H9 (cell line): Measurements from ENCODE around the gene APOL4. TPM values are rescaled to one million over a fixed set of nuclear protein-coding genes. Genes with fewer than 3 reads are reported as not detected.

Experiments used
- DNase-seq: peaks from one replicate; pipeline ENCODE4 v3.0.0-alpha.2; 2017
- H2AFZ ChIP-seq: one replicate; pipeline ENCODE4 v1.6.1; 2013; ENCODE audit warnings: mild to moderate bottlenecking, low read length, control low read depth, moderate library complexity
- H2AK5ac ChIP-seq: 2 replicates; pipeline ENCODE4 v1.6.1; 2013; ENCODE audit warnings: low read length, control low read depth, mixed read lengths; ENCODE audit not compliant: insufficient read length
- H2BK120ac ChIP-seq: one replicate; pipeline ENCODE4 v1.6.1; 2013; ENCODE audit warnings: low read depth, mild to moderate bottlenecking, low read length, control low read depth, inconsistent platforms; ENCODE audit not compliant: poor library complexity, severe bottlenecking
- H2BK12ac ChIP-seq: 2 replicates; pipeline ENCODE4 v1.6.1; 2013; ENCODE audit warnings: low read length, control low read depth, mixed read lengths, low read depth; ENCODE audit not compliant: insufficient read length
- H2BK15ac ChIP-seq: 2 replicates; pipeline ENCODE4 v1.6.1; 2013; ENCODE audit warnings: low read depth, low read length, control low read depth
- H2BK20ac ChIP-seq: one replicate; pipeline ENCODE4 v1.6.1; 2013; ENCODE audit warnings: low read depth, mild to moderate bottlenecking, low read length, control low read depth, inconsistent platforms; ENCODE audit not compliant: poor library complexity, severe bottlenecking
- H2BK5ac ChIP-seq: 2 replicates; pipeline ENCODE4 v1.6.1; 2013; ENCODE audit warnings: low read length, control low read depth, mixed read lengths; ENCODE audit not compliant: insufficient read length
- H3K14ac ChIP-seq: 2 replicates; pipeline ENCODE4 v1.6.1; 2013; ENCODE audit warnings: low read length, control low read depth; ENCODE audit not compliant: insufficient read depth
- H3K18ac ChIP-seq: 2 replicates; pipeline ENCODE4 v1.6.1; 2013; ENCODE audit warnings: low read depth, mild to moderate bottlenecking, mixed read lengths, low read length, control low read depth; ENCODE audit not compliant: insufficient read length
- H3K23ac ChIP-seq: 2 replicates; pipeline ENCODE4 v1.6.1; 2013; ENCODE audit warnings: low read length, control low read depth, mixed read lengths, low read depth; ENCODE audit not compliant: insufficient read length
- H3K23me2 ChIP-seq: 2 replicates; pipeline ENCODE4 v1.6.1; 2013; ENCODE audit warnings: low read depth, mild to moderate bottlenecking, mixed read lengths, low read length, control low read depth; ENCODE audit not compliant: insufficient read length, poor library complexity, severe bottlenecking
- H3K27ac ChIP-seq: 2 replicates; pipeline ENCODE4 v1.5.1; 2013; ENCODE audit warnings: low read length, control low read depth, mixed read lengths, low read depth; ENCODE audit not compliant: insufficient read length
- H3K27me3 ChIP-seq: 2 replicates; pipeline ENCODE4 v1.6.1; 2013; ENCODE audit warnings: low read length, control low read depth, inconsistent platforms; ENCODE audit not compliant: insufficient read depth
- H3K4ac ChIP-seq: 2 replicates; pipeline ENCODE4 v1.6.1; 2013; ENCODE audit warnings: low read depth, mild to moderate bottlenecking, control low read depth, inconsistent platforms, low read length, moderate library complexity
- H3K4me1 ChIP-seq: 2 replicates; pipeline ENCODE4 v1.6.1; 2013; ENCODE audit warnings: low read length, control low read depth, inconsistent platforms; ENCODE audit not compliant: insufficient read depth
- H3K4me2 ChIP-seq: 2 replicates; pipeline ENCODE4 v1.6.1; 2013; ENCODE audit warnings: low read length, control low read depth, mixed read lengths; ENCODE audit not compliant: insufficient read length, insufficient read depth
- H3K56ac ChIP-seq: 2 replicates; pipeline ENCODE4 v1.6.1; 2013; ENCODE audit warnings: low read depth, mild to moderate bottlenecking, mixed read lengths, low read length, control low read depth; ENCODE audit not compliant: insufficient read length
- H3K79me1 ChIP-seq: 2 replicates; pipeline ENCODE4 v1.6.1; 2013; ENCODE audit warnings: low read depth, mild to moderate bottlenecking, moderate library complexity, low read length, control low read depth, inconsistent platforms; ENCODE audit not compliant: insufficient read depth, poor library complexity, severe bottlenecking
- H3K79me2 ChIP-seq: 2 replicates; pipeline ENCODE4 v1.6.1; 2013; ENCODE audit warnings: low read length, control low read depth, inconsistent platforms; ENCODE audit not compliant: insufficient read depth
- H3K9ac ChIP-seq: 2 replicates; pipeline ENCODE4 v1.6.1; 2013; ENCODE audit warnings: low read length, control low read depth, mixed read lengths; ENCODE audit not compliant: insufficient read length; ENCODE audit errors: extremely low read depth
- H3K9me3 ChIP-seq: one replicate; pipeline ENCODE4 v1.6.1; 2013; ENCODE audit warnings: low read depth, low read length, inconsistent platforms; ENCODE audit not compliant: control insufficient read depth
- H3T11ph ChIP-seq: one replicate; pipeline ENCODE4 v1.6.1; 2013; ENCODE audit warnings: mild to moderate bottlenecking, low read length, control low read depth, inconsistent platforms
- H4K20me1 ChIP-seq: one replicate; pipeline ENCODE4 v1.6.1; 2013; ENCODE audit not compliant: control insufficient read depth, insufficient read length, insufficient read depth
- H4K5ac ChIP-seq: 2 replicates; pipeline ENCODE4 v1.6.1; 2013; ENCODE audit warnings: low read depth, mild to moderate bottlenecking, mixed read lengths, low read length, control low read depth; ENCODE audit not compliant: insufficient read length
- H4K8ac ChIP-seq: replicated peaks from 2 replicates; pipeline ENCODE4 v1.6.1; 2013; ENCODE audit warnings: low read length, control low read depth, mixed read lengths, low read depth; ENCODE audit not compliant: insufficient read length
- H4K91ac ChIP-seq: 2 replicates; pipeline ENCODE4 v1.6.1; 2013; ENCODE audit warnings: low read depth, mild to moderate bottlenecking, moderate library complexity, mixed read lengths, low read length, control low read depth; ENCODE audit not compliant: insufficient read length
- H3K27ac Mint-ChIP-seq, 3 experiments: 2 replicates in 2 of 3; 3 replicates in 1 of 3; pipeline ENCODE4 v1.8.0; 2020 to 2021; ENCODE audit warnings: mixed read lengths in 3 of 3, mild to moderate bottlenecking in 1 of 3, moderate library complexity in 1 of 3
- H3K27me3 Mint-ChIP-seq: 2 replicates; pipeline ENCODE4 v1.8.0; 2021; ENCODE audit warnings: low read depth, mild to moderate bottlenecking, moderate library complexity, mixed read lengths
- H3K36me3 Mint-ChIP-seq, 3 experiments: 2 replicates in 2 of 3; 3 replicates in 1 of 3; pipeline ENCODE4 v1.8.0; 2020 to 2021; ENCODE audit warnings: low read depth in 3 of 3, mixed read lengths in 3 of 3; ENCODE audit not compliant: insufficient read depth in 1 of 3
- H3K4me1 Mint-ChIP-seq, 2 experiments: 2 replicates each; pipeline ENCODE4 v1.8.0; 2020; ENCODE audit warnings: mixed read lengths in 2 of 2
- H3K4me3 Mint-ChIP-seq, 2 experiments: 2 replicates in 1 of 2; 3 replicates in 1 of 2; pipeline ENCODE4 v1.8.0; 2020 to 2021; ENCODE audit warnings: mild to moderate bottlenecking in 2 of 2, mixed read lengths in 2 of 2, moderate library complexity in 1 of 2
- H3K9me3 Mint-ChIP-seq, 2 experiments: 2 replicates in 1 of 2; 3 replicates in 1 of 2; pipeline ENCODE4 v1.8.0; 2020; ENCODE audit warnings: mild to moderate bottlenecking in 2 of 2, mixed read lengths in 2 of 2, moderate library complexity in 1 of 2
- WGBS: extraction: QIAGEN DNeasy Blood & Tissue Kit; methylation state at CpG from one replicate; pipeline ENCODE4 v1.1.7; 2013; ENCODE audit warnings: missing lambda C conversion rate, low lambda C conversion rate, mixed read lengths; ENCODE audit not compliant: insufficient read length; ENCODE audit errors: extremely low coverage; 5-methylcytosine and 5-hydroxymethylcytosine counted together
- total RNA-seq: library from RNA; stranded (reverse); gene quantifications from 2 replicates; pipeline ENCODE4 v1.2.1, GENCODE V29; 2021
- TF ChIP-seq, protein P1 (sequence below): fragments of 200-600 bp; sonication (generic); conservative IDR thresholded peaks from 3 replicates; pipeline ENCODE4 v1.8.0; 2021; ENCODE audit warnings: antibody characterized with exemption, mild to moderate bottlenecking

Gene APOL4
- total RNA-seq, 1 experiment from 2014 or later, result not detected

DNA sequence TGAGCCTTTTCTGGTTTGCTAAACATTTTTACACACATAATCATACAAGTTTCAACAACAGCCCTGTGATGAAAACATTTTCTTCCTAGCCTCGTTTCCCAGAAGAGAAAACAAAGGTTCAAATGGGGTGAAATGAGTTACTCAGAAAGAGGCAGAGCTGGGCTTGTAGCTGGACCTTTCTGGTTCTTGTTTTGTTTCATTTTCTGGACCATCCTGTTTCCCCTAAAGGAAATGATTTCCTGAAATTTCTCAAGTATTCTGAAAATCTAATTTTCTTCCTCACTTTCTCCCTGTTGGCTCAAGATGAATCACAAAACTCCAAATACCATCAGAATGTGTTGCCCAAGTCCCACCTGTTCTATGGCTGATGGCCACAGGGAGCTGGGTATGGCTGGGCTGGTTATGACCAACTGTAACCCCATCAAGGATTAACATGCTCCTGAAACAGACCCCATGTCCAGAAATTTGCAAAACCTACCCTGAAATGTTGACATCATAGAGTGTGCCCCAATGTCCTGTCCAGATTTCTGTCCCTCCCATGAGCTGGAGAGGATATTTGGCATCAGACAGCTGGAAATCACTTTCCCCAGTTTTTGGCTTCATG lies 6.7 kb upstream of the APOL4 start:
- DNase-seq, result no peak
- peaks cover 9 to 24% of the 10 kb centered on the region in 2 experiments for H3K9me3 Mint-ChIP-seq
- H2BK5ac ChIP-seq, result no peak overlapping the region
- no peak overlapping the region for H3K9ac ChIP-seq
- H2BK15ac ChIP-seq, result no peak overlapping the region
- H2BK12ac ChIP-seq, result no peak overlapping the region
- H2AFZ ChIP-seq, result no peak overlapping the region
- no peaks in the 10 kb centered on the region for H3K23me2 ChIP-seq
- no peaks in the 10 kb centered on the region for H3K4me1 ChIP-seq
- no CpG with 5 or more reads among the region's 1 CpG for WGBS
- no peak overlapping the region for H2BK120ac ChIP-seq
- H3K23ac ChIP-seq, result no peak overlapping the region
- H3K14ac ChIP-seq, result no peak overlapping the region
- peaks cover 14 to 17% of the 10 kb centered on the region in 2 experiments for H3K4me1 Mint-ChIP-seq
- H3K56ac ChIP-seq, result no peak overlapping the region
- H3K36me3 Mint-ChIP-seq, result no peaks in the 10 kb centered on the region; a peak in 2 of 7 replicates
- H3K18ac ChIP-seq, result no peak overlapping the region
- no peak overlapping the region for H3K4me2 ChIP-seq
- no peak overlapping the region for H4K91ac ChIP-seq
- H3T11ph ChIP-seq, result no peak overlapping the region
- TF ChIP-seq, protein P1, sequence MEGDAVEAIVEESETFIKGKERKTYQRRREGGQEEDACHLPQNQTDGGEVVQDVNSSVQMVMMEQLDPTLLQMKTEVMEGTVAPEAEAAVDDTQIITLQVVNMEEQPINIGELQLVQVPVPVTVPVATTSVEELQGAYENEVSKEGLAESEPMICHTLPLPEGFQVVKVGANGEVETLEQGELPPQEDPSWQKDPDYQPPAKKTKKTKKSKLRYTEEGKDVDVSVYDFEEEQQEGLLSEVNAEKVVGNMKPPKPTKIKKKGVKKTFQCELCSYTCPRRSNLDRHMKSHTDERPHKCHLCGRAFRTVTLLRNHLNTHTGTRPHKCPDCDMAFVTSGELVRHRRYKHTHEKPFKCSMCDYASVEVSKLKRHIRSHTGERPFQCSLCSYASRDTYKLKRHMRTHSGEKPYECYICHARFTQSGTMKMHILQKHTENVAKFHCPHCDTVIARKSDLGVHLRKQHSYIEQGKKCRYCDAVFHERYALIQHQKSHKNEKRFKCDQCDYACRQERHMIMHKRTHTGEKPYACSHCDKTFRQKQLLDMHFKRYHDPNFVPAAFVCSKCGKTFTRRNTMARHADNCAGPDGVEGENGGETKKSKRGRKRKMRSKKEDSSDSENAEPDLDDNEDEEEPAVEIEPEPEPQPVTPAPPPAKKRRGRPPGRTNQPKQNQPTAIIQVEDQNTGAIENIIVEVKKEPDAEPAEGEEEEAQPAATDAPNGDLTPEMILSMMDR, result no peak
- H3K4ac ChIP-seq, result no peak overlapping the region
- no peaks in the 10 kb centered on the region for H3K9me3 ChIP-seq
- no peak overlapping the region for H3K27ac Mint-ChIP-seq
- H4K5ac ChIP-seq, result no peak overlapping the region
- peaks cover 17% of the 10 kb centered on the region for H3K27me3 Mint-ChIP-seq
- H2AK5ac ChIP-seq, result no peak overlapping the region
- no peak overlapping the region for H3K27ac ChIP-seq
- no peaks in the 10 kb centered on the region for H4K20me1 ChIP-seq
- no peaks in the 10 kb centered on the region for H3K27me3 ChIP-seq
- H4K8ac ChIP-seq, result no peak overlapping the region
- H3K79me1 ChIP-seq, result no peaks in the 10 kb centered on the region
- H3K79me2 ChIP-seq, result no peaks in the 10 kb centered on the region
- H2BK20ac ChIP-seq, result no peak overlapping the region
- H3K4me3 Mint-ChIP-seq, result no peak overlapping the region
